Pancreas (tissue), 10 donors: ENCODE measurements around the gene OGDHL. TPM values are rescaled to one million over a fixed set of nuclear protein-coding genes. Genes with fewer than 3 reads are reported as not detected.

Experiments used
- ATAC-seq, 4 donors: fragments of 200-7000 bp; cut with Tn5 transposase; one replicate each; pipeline versions ENCODE4 v1.8.0 to v1.9.1; 2020; ENCODE audit warnings: mild to moderate bottlenecking in 4 of 4, moderate library complexity in 4 of 4
- DNase-seq, 6 donors: peaks; one replicate each; pipeline ENCODE4 v3.0.0-alpha.2; 2020
- FAIRE-seq: peaks from 2 replicates; lab custom pipeline; 2012; peaks lifted over from hg19 to GRCh38; lab: Jason Lieb, UNC
- H3K27ac ChIP-seq, 4 donors: fragments of 200-600 bp; sonication (generic); 1 replicate in 3 of 4; 2 replicates in 1 of 4; pipeline versions ENCODE4 v1.5.0 to v1.8.0; 2020
- H3K27me3 ChIP-seq, 4 donors: fragments of 200-600 bp; one replicate each; pipeline ENCODE4 v1.8.0; 2021
- H3K36me3 ChIP-seq, 3 donors: fragments of 200-600 bp; sonication (generic) in 1 of 3; one replicate each; pipeline versions ENCODE4 v1.5.0 to v1.8.0; 2020 to 2021
- H3K4me1 ChIP-seq, 3 donors: fragments of 200-600 bp; one replicate each; pipeline ENCODE4 v1.8.0; 2021
- H3K4me3 ChIP-seq, 4 donors: fragments of 200-600 bp; sonication (generic) in 2 of 4; one replicate each; pipeline versions ENCODE4 v1.5.0 to v1.8.0; 2020 to 2021
- H3K9me3 ChIP-seq, 4 donors: fragments of 200-600 bp; one replicate each; pipeline ENCODE4 v1.8.0; 2021
- WGBS, 2 donors: extraction: QIAGEN DNeasy Blood & Tissue Kit; methylation state at CpG; one replicate each; pipeline ENCODE4 v1.1.7; 2013; 5-methylcytosine and 5-hydroxymethylcytosine counted together
- intact Hi-C, 3 donors: fragments of 100-400 bp; cut with DNase I; formaldehyde crosslinking; loops; one replicate each; pipeline versions ENCODE4 v1.11.1 to v1.14.2; 2022
- polyA plus RNA-seq, 2 donors: library from polyadenylated mRNA; stranded (reverse); fragments of 200-250 nt; gene quantifications; one replicate each; pipeline ENCODE4 v1.2.3, GENCODE V29; 2013
- total RNA-seq, 6 donors: library from RNA; stranded (reverse); fragmentation: NEBNext Ultra II Directional in 4 of 6; extraction: Animal tissue kit (Norgen Biotek cat#: 25700) in 4 of 6; gene quantifications; one replicate each; pipeline versions ENCODE4 v1.2.1 to v1.2.4, GENCODE V29; 2021 to 2023
- TF ChIP-seq, protein P1 (sequence below), 4 donors: fragments of 200-600 bp; sonication (generic) in 3 of 4; IDR thresholded peaks; one replicate each; pipeline versions ENCODE4 v1.5.0 to v1.8.0; 2021; ENCODE audit warnings: antibody characterized with exemption in 4 of 4
- donor health status: healthy with polysubstance abuse.
- donor health status: DM: no; HTN: no; CAD: no; lungs with moderate emphysema.
- donor health status: DM: no; HTN: no; CAD: no.
- donor health status: control.
- donor health status: control.
- donor health status: Bipolar disorder and iron deficiency.
- donor health status: DM: yes; HTN: yes; CAD: no.
- donor health status: DM: no; HTN: no; CAD: no.
- donor health status: DM: no; HTN: no; CAD: no.
- donor health status: DM: yes; HTN: yes; CAD: no.

Gene OGDHL
- total and polyA plus RNA-seq, 8 donors, result 1.7 to 25.9 (median 4.3) TPM

DNA sequence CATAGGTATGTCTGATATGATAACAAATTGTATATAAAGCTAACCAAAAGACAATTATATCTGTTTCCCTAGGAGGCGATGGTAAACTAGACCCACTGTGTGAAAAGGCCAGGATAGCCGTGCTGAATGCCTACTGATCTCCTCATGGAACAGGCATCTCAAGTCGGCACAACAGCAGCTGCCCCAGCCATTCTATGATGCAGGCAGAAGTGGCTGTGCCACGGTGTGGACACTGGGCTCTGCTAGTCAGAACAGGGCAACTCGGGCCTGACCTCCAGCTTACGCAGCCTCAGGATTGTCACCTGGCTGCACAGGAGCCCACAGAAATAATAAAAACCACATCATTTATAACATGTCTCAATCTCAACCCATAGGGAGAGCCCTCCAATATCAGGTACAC is 67.7 kb downstream of the OGDHL start:
- Histone ChIP-seq H3K4me1 (no peaks in the 10 kb centered on the region), H3K36me3 (no peaks in the 10 kb centered on the region), H3K27ac (no peak overlapping the region), H3K27me3 (peaks cover 0 to 5% (median 0%) of the 10 kb centered on the region in 4 donors), H3K4me3 (no peak overlapping the region), H3K9me3 (no peaks in the 10 kb centered on the region)
- no peak for FAIRE-seq
- DNase-seq, result no peak
- intact Hi-C loops, result no loop called here
- no peak for ATAC-seq
- TF ChIP-seq, protein P1, sequence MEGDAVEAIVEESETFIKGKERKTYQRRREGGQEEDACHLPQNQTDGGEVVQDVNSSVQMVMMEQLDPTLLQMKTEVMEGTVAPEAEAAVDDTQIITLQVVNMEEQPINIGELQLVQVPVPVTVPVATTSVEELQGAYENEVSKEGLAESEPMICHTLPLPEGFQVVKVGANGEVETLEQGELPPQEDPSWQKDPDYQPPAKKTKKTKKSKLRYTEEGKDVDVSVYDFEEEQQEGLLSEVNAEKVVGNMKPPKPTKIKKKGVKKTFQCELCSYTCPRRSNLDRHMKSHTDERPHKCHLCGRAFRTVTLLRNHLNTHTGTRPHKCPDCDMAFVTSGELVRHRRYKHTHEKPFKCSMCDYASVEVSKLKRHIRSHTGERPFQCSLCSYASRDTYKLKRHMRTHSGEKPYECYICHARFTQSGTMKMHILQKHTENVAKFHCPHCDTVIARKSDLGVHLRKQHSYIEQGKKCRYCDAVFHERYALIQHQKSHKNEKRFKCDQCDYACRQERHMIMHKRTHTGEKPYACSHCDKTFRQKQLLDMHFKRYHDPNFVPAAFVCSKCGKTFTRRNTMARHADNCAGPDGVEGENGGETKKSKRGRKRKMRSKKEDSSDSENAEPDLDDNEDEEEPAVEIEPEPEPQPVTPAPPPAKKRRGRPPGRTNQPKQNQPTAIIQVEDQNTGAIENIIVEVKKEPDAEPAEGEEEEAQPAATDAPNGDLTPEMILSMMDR (IDR thresholded peaks at IDR 0.05), result no peak
- WGBS, 2 donors, result 54 to 61% methylated on average over 6 of the region's 6 CpGs

DNA sequence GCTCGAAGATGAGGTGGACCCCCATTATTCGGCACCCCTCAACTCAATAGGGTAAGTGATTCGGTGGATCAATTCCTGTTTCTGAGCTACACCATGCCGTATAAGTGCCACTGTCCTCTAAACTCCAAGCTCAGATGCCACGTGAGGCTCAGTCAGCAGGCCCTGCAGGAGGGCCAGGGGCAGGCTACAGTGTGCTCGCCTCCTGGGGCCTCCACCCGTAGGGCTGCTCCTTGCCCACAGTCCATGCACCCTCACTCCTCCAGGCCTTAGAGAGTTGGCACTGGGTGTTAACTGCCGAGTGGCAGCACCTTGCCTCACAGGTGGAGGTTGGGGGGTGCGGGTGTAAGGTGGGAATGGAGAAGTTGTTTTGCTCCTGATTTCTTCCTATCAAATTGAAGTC is 70.5 kb downstream of the OGDHL start:
- no peak overlapping the region for H3K27ac ChIP-seq
- H3K27me3 ChIP-seq, result peaks cover 0 to 5% (median 0%) of the 10 kb centered on the region in 4 donors
- ATAC-seq, result no peak
- no peak overlapping the region for H3K4me3 ChIP-seq
- TF ChIP-seq, protein P1 (IDR thresholded peaks at IDR 0.05), result no peak
- no peak for DNase-seq
- no peaks in the 10 kb centered on the region for H3K36me3 ChIP-seq
- intact Hi-C loops, result no loop called here
- no peaks in the 10 kb centered on the region for H3K9me3 ChIP-seq
- no peak for FAIRE-seq
- WGBS, 2 donors, result 36% methylated on average over 9 of the region's 9 CpGs
- no peaks in the 10 kb centered on the region for H3K4me1 ChIP-seq

DNA sequence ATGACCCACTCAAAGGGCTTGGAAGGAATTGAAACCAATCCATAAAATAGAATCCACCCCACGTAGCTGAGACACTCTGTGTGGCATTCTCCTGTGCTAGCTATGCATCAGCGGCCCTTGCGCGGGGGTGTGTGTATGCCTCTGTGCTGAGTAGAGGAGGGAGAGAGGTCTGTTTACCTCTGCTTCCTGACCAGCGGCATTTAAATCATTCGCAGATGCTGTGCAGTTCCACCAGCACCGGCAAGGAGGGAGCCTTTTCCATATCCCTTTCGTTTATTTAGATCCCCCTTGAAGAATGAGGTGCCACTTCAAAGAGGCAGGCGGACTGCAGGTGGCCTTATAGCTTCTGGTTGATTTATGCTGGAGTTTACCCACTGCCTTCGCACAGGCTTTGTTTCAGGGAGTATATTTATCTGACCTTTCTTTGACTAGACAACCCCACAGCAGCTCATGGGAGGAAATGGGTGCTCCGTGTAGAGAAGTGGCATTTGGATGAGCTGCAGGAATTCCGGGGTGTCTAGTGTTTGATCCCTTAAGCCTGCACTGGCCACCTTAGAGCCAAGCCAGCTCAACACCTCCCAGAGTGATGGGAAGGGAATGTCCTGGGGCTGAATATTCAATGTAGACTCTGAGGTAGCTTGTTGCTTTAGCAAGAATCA is 71.3 kb downstream of the OGDHL start:
- FAIRE-seq (no peak), ATAC-seq (no peak), DNase-seq (no peak)
- Histone ChIP-seq H3K4me1 (no peaks in the 10 kb centered on the region), H3K9me3 (no peaks in the 10 kb centered on the region), H3K36me3 (no peaks in the 10 kb centered on the region), H3K27me3 (peaks cover 0 to 5% (median 0%) of the 10 kb centered on the region in 4 donors), H3K27ac (no peak overlapping the region), H3K4me3 (no peak overlapping the region)
- 19 to 20% methylated on average over 12 of the region's 12 CpGs for WGBS, 2 donors
- intact Hi-C loops, result no loop called here
- TF ChIP-seq, protein P1 (IDR thresholded peaks at IDR 0.05), result no peak

DNA sequence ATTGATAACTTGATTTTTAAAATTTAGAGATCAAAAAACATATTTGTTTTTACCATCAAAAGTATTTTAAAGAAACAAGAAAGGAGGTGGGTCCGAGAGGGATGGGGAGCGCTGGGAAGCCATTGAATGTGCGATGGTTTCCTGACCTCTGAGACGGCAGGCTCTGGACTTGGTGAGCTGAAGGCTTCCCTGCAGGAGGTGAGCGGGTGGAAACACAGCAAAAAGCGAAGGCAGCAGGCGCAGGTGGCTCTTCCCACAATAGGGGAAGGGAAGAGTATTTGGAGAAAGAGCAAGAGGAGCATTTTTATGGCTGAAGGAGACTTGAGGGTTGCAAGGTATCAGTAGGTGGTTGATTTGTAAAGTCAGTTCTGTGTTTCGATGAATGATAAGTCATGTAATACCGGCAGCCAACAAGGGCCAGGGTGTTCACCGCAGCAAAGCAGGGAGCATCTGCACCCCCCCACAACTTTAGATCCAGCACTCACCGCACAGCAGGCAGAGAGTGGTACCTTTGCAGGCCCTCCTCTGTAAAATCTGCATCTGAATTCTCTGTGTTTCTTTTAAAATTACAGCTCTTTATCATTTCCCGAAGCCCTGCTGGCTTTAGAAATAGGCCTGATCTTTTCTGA is 72.1 kb downstream of the OGDHL start:
- H3K4me3 ChIP-seq, result no peak overlapping the region
- H3K27me3 ChIP-seq, result peaks cover 0 to 5% (median 0%) of the 10 kb centered on the region in 4 donors
- no peak for FAIRE-seq
- WGBS, 2 donors, result 24 to 25% methylated on average over 12 of the region's 12 CpGs
- ATAC-seq, result no peak
- intact Hi-C loops, result no loop called here
- no peak overlapping the region for H3K27ac ChIP-seq
- TF ChIP-seq, protein P1 (IDR thresholded peaks at IDR 0.05), result no peak
- H3K36me3 ChIP-seq, result no peaks in the 10 kb centered on the region
- no peaks in the 10 kb centered on the region for H3K4me1 ChIP-seq
- no peaks in the 10 kb centered on the region for H3K9me3 ChIP-seq
- DNase-seq, result no peak

DNA sequence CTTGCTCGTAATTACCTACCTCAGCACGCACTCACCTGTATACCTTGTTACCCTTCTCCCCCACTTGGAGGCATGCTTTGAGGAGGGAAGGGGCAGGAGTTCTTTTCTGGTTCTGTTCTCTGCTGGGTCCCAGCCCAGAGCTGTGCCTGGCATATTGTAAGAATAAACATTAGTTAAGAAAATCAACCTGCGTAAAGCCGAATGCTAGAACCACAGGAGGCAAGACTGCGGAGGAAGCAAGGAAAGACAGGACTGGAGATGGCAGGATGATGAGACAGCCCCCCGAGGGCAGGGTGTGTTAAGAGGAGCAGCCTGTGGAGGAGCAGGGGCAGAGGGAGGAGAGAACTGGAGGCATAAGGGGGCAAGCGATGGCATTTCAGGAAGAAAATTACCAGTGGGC is 73.2 kb downstream of the OGDHL start:
- no peak for ATAC-seq

More for the DNA sequence above, 73.2 kb downstream of the OGDHL start:
- DNase-seq, result no peak
- no peak for FAIRE-seq
- H3K27ac ChIP-seq, result no peak overlapping the region
- WGBS, 2 donors, result 11 to 17% methylated on average over 7 of the region's 7 CpGs
- intact Hi-C loops, result no loop called here
- H3K36me3 ChIP-seq, result no peaks in the 10 kb centered on the region
- no peaks in the 10 kb centered on the region for H3K4me1 ChIP-seq
- no peaks in the 10 kb centered on the region for H3K9me3 ChIP-seq
- TF ChIP-seq, protein P1 (IDR thresholded peaks at IDR 0.05), result no peak
- no peak overlapping the region for H3K4me3 ChIP-seq
- H3K27me3 ChIP-seq, result peaks cover 0 to 5% (median 0%) of the 10 kb centered on the region in 4 donors
